M059J (cell line): ENCODE data around the gene BSND. TPM values are rescaled to one million over a fixed set of nuclear protein-coding genes. Genes with fewer than 3 reads are reported as not detected.
A peak's percentile ranks its signal among the peaks of the same experiment; 100 is the strongest.

Experiments used
- DNase-seq: peaks from one replicate; pipeline ENCODE4 v3.0.0-alpha.2; 2012; ENCODE audit warnings: low read depth
- total RNA-seq: library from RNA; depleted of rRNA; stranded (reverse); fragments of >200 nt; shearing (Covaris generic); gene quantifications from 2 replicates; pipeline ENCODE4 v1.2.3, GENCODE V29; 2014

BSND gene
- total RNA-seq, 1 experiment from 2014 or later: not detected

DNA sequence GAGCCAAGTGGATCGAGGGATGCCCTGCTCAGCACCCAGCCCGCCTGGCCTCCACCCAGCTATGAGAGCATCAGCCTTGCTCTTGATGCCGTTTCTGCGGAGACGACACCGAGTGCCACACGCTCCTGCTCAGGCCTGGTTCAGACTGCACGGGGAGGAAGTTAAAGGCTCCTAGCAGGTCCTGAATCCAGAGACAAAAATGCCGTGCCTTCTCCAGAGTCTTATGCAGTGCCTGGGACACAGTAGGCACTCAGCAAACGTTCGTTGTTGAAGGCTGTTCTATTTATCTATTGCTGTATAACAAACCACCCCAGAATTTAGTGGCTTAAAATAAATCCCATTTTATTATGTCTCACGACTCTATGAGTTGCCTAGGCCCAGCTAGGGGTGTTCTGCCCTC, 6.8 kb upstream of the BSND start:
- no peak for DNase-seq

DNA sequence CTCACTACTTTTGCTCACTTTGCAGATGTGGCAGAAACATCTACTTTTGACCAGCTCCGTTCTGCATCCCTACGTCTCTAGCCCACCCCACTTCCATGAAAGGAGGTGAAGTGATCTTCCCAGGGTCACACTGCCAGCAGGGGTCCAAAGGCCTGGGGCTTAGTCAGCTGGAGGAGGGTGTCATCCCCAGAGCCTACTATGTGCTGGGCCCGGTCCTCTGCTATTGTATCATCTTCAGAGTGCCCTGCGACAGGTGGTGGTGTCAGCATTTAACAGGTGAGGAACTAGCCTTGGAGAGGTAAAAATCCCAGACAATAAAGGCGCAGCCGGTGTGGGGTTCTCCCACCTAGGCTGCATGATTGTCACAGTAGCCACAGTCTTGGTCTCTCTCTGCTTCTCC, 5.6 kb upstream of the BSND start:
- DNase-seq: no peak

DNA sequence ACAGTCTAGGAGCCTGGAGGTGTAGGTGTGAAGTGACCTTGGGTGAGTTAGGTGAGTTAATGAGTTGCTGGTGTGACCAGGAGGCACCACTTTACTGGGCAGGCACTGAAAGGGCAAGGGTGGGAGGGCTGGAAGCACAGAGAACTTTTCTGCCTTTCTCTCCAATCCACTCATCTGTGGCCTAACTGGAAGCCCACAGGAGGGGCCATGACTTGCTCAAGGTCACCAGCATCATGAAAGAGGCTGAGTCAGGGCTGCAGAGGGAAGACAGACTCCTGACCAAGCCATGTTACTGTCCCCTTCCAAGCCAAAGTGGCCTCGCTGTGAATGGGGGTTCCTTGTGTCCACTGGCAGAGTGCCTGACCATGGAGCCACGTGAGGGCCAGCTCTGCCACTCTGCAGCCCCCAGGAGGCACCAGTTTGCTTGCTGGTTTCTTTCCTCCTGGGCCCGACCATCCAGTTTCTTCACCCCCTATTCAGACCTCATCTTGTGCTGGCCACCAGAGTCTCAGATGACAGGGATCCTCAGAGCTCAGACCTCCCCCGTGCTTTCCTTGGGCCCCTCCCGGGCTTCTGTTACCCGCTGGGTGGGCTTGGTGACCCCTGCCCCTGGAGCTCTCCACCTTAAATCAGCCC, 4.3 kb upstream of the BSND start:
- no peak for DNase-seq

DNA sequence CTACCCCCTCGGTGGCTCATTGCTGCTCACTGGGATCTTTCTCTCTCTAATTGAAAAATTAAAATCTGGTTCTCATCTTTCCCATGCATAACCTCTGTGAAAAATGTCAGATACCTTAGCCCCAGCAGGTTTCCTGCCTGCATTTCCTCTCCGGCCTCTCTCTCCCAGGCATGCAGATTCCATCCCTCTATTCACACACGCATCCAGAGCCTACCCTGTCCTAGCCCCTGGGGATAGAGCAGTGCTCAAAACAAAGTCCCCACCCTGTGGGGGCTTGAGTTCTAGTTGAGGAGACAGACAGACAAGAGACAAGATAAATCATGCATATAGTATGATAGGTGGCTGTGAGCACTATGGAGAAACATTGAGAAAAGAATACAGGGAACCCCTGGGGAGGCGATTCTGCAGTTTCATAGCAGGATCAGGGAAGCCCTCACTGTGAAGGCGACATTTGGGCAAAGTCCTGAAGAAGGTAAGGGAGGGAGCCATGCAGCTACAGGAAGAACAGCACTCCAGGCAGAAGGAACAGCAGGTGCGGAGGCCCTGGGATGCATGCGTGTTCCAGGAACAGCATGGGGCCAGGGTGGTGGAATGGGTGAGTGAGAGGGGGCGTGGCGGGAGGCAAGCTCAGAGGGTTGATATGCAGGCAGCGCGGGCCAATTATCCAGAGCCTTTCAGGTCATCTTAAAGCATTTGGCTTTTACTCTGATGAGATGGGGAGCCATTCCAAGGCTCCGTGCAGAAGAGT, 3.5 kb upstream of the BSND start:
- DNase-seq: no peak

DNA sequence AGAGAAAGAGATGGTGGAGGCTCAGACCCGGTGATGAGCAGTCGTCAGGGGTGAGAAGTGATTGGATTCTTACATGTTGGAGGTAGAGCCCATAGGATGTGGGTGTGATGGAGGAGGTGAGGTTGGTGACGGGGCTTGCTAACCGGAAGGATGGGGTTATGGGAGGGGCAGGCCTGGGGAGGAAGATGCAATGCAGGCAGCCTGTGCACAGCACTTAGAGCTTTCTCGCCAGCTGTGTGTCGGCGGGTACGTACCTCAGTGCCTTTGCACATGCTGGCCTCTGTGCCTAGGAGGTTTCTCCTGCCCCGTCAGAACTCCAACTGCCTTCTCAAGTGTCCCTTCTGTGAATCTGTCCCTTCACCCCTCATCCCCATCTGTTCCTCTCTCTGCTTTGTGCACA, 2.9 kb upstream of the BSND start:
- DNase-seq: no peak

DNA sequence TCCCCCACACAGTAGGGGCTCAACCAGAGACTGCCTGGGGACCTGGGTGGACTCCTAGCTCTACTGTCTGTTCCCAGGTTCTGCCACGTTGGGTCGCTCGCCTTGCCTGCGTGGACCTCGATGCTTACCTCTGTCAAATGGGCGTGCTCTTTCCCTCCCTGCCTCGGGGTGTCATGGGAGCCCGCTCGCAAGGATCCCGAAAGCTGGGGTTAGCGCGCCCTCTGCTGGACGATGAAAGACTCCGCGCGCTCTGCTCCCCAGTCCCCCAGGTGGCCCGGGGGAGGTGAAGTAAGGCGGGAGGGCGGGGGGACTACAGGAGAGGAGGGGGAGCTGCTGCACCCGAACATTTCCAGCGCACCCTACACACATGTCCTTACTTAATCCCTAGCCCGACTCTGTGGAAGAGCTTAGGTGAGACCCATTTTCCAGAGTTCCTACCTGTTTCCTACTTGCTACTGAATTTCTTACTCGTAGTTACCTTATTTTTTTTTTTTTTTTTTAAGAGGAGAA, 2.3 kb upstream of the BSND start:
- peak; percentile 73 for DNase-seq

DNA sequence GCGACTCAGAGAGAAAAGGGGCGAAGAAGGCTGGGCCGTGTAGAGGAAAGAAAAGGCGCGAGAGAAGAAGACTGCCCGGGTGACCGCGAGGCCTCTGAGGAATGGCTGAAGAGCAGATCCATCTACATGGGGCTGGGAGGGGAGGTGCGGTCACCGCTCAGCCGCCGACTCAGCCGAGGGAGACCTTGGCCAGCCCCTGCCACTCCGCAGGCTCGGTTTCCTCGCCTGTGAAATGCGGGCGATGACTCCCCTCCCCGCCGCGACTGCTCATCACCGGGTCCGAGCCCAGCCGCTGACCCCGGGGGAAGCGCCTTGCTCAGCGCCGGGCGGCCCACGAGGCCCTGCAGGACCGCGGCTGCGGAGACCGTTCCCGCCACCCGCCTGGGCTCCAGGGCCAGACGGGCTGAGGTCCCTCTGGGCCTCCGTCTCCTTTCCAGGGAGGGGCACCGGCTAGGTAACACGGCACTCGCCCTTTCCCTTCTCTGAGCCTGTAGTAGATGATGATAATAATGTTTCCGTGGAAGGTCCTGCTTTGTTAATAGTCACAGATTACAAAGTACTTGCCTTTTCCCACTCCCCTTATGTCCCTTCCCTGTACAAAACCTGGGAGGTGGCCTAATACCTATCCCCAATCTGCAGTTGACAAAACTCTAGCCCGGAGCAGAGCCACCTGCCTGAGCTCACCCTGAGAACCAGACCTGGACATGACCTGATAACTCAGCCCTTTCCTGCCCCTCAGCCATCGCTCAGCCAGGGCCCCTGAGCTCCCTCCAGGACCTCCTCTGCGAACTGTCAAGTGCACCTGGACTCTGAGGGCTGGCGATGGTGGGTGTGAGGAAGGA, 1.6 kb upstream of the BSND start:
- DNase-seq: peak; percentile 31

DNA sequence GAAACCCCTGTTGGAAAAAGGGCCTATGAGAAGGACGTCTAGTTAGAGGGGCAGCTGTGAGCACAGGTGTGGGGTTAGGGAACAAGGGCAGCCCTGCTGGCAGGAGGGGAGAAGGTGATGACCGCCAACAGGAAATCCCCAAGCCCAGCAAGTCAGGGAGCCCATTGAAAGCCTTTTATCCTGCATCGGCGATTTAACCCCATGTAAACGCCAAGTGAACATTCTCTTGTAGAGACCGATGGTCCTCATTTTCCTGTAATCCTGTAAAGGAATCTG, 1.1 kb upstream of the BSND start:
- no peak for DNase-seq

DNA sequence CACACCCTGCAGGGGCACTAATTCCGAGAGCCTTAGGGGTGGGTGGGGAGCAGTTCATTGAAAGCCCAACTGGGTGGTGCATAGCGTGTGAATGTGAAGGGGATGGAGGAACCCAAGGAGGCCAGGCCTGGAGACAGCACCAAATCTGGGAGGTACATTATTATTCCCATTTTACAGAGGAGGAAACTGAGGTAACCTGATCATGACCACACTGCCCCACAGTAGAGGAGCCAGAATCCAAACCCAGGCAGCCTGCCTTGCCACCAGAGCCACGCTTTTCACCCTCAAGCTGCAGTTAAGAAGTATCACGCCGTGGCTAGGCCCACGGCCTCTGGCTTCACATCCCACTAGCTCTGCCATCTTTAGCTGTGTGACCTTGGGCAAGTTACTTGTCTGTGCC, 633 bp upstream of the BSND start:
- DNase-seq: no peak

DNA sequence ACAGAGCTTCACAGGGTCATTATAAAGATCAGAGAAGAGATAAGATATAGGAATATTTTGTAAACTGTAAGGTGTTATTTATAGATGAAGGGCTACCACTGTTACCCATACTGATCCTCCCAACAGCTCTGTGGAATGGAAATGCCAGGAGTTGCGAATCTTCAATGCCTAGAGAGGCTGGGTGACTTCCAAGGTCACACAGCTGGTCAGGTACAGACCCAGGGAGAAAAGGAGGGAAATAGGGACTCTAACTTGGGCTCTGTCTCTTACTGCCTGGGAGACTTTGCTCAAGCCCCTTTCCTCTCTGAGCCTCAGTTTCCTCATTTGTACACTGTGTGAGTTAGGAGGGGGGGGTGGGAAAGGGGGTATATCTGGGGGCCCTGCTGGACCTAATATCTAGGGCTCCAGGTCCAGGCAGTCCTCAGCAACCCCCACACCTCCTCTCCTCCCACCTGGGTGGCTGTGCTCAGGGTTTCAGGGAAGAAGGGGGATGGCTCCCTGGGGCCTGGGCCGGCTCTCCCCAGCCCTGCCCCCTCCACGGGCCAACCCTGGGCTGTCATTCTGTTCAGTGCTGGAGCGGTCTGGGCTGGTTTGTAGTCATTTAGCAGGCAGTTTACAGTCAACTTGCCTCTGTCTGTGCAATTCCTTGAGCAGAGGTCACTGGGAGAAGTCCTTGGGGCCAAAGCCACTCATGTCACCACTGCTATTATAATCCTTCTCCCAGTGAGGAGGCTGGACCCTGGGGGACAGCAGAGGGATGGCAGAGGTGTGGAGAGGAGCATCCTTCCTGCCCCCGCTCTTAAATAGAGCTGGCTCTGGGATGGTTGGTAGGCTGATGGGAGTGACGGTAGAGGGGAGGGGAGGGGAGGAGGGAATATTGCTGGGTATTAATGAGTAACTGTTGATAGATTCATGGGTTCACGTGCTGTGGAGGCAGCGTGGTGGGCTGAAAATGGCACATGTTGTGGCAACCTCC, 1.7 kb downstream of the BSND start:
- no peak for DNase-seq

DNA sequence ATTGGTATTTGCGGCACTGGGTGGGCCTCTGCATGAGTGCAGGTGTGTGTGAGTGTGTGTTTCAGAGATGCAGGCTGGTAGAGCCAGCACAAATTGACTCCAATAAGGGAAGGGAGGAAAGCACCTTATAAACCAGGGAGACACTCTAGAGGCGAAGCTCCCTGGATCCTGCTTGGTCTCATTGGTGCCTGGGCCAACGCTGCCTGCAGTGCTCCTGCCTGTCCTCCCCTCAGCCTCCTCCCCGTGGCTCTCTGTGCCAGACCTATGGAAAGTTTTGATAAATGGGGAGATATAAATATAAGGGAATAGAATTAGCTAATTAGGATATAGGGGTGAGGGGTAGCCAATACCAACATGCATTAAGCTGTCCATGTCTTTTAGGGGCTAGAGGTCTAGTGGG, 2.6 kb downstream of the BSND start:
- DNase-seq: no peak

DNA sequence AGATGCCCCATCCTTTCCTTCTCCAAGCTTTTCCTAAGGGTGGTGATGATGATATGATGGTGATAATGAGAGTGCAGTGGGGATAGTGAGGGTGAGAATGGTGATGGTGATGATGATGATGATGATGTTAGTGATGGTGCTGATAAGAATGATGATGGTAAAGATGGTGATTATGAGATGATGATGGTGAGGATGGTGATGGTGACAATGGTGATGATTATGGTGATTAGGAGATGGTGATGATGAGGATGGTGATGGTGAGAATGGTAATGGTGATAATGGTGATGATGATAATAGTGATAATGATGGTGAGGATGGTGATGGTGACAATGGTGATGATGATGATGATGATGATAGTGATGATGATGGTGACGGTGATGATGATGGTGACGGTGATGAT, 4.0 kb downstream of the BSND start:
- DNase-seq: no peak

DNA sequence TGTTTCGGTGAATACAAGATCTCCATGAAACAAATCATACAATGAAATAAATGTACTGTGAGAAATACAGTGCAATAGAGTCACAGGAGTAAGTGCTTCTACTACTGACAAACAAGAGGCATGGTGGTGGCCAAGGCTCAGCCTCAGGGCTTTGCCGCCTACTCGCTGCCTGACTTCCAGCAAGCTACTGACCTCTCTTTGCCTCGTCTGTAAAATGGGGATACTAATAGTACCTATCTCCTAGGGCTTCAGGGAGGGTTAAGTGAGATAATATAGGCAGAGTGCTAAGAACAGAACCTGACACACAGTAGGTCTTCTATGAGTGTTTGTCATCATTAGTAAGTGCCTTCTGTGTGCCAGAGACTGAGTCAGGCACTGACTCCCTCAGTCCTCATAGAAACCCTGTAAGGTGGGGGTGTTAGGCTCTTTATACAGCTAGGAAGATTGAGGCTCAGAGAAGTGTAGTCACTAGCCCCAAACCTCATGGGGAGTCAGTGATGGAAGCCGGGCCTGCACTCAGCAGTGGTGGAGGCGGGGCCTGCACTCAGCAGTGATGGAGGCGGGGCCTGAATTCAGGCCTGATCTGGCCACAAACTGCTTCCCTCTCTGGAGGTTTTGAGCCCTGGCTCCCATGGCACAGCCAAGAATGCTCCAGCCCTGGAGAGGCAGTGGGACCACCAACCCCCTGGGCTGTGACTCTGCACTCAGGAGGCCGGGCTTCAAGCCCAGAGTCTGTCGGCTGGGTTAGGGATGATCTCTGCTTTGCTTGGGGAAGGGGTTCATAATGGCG, 6.8 kb downstream of the BSND start:
- DNase-seq: no peak

DNA sequence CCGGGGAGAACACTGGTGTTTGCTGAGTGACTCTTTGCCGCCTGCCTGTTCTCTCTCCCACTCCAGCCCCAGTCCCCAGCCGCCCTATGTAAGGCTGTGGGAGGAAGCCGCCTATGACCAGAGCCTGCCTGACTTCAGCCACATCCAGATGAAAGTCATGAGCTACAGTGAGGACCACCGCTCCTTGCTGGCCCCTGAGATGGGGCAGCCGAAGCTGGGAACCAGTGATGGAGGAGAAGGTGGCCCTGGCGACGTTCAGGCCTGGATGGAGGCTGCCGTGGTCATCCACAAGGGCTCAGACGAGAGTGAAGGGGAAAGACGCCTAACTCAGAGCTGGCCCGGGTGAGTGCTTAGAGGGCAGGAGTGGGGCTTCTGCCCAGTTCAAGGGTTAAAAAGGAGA, 8.2 kb downstream of the BSND start:
- no peak for DNase-seq

DNA sequence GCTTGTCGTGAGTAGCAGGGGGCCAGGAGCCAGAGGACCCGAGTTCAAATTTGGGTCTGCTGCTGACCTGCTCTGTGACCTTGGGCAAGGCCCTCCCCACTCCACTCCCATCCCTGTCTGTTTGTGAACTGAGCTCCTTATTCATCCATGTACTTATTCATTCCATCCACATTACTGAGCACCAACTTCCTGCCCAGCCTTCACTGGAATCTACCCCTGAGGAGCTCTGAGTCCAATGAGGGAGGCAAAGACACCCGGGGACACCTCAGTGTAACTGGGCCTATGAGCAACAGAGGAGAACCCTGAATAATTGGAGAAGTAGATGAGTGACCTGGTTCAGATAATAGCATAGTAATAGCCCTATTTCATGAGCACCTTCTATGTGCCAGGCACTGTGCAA, 8.9 kb downstream of the BSND start:
- DNase-seq: peak; percentile 79

DNA sequence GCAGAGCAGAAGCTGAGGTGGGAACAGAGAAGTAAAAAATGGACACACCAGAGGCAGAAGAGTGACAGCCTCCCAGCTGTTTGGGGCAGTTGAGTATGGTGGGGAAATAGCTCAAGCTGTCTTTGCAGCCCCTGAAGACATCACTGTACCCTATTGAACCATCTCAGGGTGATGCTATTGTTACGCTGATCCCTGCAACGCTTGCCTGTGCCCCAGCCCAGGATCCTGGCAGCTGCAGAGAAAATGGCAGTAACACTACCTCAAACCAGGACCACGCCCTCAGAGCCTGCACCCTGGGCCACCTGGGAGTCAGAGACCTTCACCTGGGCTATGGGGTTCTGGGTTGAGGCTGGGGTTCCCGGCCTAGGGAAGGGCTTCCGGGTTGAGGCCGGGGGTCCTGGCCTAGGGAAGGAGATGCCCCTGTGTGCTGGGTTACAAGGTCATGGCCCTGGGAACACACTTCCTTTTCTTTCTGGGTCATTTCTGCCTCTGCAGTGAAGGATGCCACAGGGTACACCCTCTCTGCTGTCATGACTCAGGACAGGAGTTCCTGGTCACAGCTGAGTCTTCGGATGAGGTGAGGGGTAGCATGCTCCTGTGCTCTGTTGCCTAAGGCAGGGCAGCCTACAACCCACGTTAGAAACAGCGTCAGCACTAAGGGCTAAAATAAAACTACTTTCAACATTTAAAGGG, 11.6 kb downstream of the BSND start:
- DNase-seq: no peak

DNA sequence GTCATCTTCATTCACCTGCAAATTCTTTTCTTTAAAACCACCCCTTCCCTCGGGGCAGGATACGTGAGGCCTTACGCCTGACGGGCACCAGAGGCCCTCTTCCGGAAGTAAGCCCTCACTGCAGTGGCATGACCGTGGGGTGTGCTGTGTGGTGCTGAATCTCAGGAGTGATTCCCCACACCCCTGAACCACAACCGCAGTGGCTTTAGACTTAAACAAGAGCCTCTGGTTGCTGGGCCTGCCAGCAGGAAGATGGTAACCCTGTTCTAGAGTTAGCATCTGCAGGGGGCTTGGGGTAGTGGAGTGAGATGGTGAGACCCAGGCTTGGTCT, 12.1 kb downstream of the BSND start:
- no peak for DNase-seq

DNA sequence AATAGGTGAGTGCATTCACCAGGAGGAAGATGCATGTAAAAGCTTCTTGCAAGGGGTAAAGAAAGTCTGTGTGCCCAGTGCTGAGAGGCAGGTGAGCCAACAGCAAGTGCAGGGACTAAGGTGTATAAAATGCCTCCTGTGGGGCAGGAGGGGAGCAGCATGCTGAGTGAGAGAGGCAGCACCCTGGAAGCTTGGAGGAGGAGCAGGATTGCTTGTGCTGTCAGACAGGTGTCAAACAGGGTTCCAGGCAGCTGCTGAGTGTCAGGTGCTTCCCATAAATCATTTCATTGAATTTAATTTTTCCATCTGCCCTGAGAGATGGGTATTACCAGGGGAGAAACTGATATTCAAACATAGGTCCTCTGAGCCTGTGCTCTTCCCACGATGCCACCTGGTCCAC, 13.9 kb downstream of the BSND start:
- no peak for DNase-seq

DNA sequence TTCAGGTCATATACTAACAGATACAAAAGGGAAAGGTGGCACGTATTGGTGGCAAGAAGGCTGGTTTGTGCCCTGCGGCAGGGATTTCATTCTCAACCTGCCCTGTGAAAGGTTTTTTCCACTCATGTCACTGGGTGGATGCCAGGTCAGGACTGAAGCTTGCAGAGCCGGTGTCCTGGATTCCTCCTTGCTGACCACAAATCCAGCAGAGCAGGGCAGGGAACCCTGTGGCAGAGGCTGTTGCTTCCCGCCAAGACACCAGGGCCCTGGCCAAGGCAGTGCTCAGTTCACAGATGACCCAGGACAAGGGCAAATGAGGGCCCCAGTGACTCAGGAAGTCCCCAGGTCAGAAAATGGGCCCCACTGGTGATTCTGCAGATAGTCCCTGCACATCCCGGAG, 16.4 kb downstream of the BSND start:
- peak; percentile 60 for DNase-seq
